Panc1 (cell line): ENCODE results near the gene NGB.

Experiments
- POLR2AphosphoS5 ChIP-seq: IDR thresholded peaks from 2 replicates; pipeline ENCODE4 v1.6.1; 2012; ENCODE audit warnings: mild to moderate bottlenecking, low read depth, low read length, moderate library complexity
- REST ChIP-seq, 2 experiments: IDR thresholded peaks; 2 replicates each; pipeline ENCODE4 v1.6.1; 2011 to 2012; ENCODE audit warnings: low read depth in 2 of 2, control low read depth in 1 of 2, low read length in 1 of 2, mild to moderate bottlenecking in 1 of 2, moderate library complexity in 1 of 2; ENCODE audit not compliant: insufficient read depth in 1 of 2
- SIN3A ChIP-seq: IDR thresholded peaks from 2 replicates; pipeline ENCODE4 v1.6.1; 2012; ENCODE audit warnings: low read depth, mild to moderate bottlenecking, low read length, moderate library complexity, borderline replicate concordance; ENCODE audit not compliant: insufficient read depth
- TCF7L2 ChIP-seq: IDR thresholded peaks from 2 replicates; pipeline ENCODE4 v1.6.1; 2011; ENCODE audit warnings: mild to moderate bottlenecking, low read depth, low read length, inconsistent platforms
- TF ChIP-seq, protein P1 (sequence below): fragments of 450-650 bp; IDR thresholded peaks from 2 replicates; pipeline ENCODE4 v1.5.1; 2017; ENCODE audit warnings: mild to moderate bottlenecking

GRCh38 chr14:77236814-77237213 lies 34.2 kb downstream of the NGB start:
- TF ChIP-seq POLR2AphosphoS5: no peak
- TF ChIP-seq, protein P1, sequence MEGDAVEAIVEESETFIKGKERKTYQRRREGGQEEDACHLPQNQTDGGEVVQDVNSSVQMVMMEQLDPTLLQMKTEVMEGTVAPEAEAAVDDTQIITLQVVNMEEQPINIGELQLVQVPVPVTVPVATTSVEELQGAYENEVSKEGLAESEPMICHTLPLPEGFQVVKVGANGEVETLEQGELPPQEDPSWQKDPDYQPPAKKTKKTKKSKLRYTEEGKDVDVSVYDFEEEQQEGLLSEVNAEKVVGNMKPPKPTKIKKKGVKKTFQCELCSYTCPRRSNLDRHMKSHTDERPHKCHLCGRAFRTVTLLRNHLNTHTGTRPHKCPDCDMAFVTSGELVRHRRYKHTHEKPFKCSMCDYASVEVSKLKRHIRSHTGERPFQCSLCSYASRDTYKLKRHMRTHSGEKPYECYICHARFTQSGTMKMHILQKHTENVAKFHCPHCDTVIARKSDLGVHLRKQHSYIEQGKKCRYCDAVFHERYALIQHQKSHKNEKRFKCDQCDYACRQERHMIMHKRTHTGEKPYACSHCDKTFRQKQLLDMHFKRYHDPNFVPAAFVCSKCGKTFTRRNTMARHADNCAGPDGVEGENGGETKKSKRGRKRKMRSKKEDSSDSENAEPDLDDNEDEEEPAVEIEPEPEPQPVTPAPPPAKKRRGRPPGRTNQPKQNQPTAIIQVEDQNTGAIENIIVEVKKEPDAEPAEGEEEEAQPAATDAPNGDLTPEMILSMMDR: no peak
- TF ChIP-seq REST (IDR thresholded peaks at IDR 0.05; ENCODE audit: insufficient read depth in 1 of 2, low read depth in 2 of 2, low read length in 1 of 2): no peak
- no peak for TF ChIP-seq TCF7L2
- TF ChIP-seq SIN3A: no peak
